Activated T-helper 1 cell treated with anti-CD3 and anti-CD28 coated beads, Interleukin-12 subunit alpha, Interleukin-12 subunit beta, Interleukin-2, Interleukin-4 antibody, amounts not matched to agents 30 ng/mL and 10 ng/mL and 1 ng/mL, durations not matched to agents 14 hours and 24 hours and 36 hours (primary cell): Measurements from ENCODE around the gene RBCK1. TPM values are rescaled to one million over a fixed set of nuclear protein-coding genes. Genes with fewer than 3 reads are reported as not detected.

Source experiments
- DNase-seq: peaks from one replicate; pipeline ENCODE4 v3.0.0; 2021; ENCODE audit warnings: low spot score
- H3K27ac Mint-ChIP-seq: one replicate; pipeline ENCODE4 v1.8.0; 2021; ENCODE audit warnings: mild to moderate bottlenecking, mixed read lengths
- H3K27me3 Mint-ChIP-seq: one replicate; pipeline ENCODE4 v1.8.0; 2022; ENCODE audit warnings: mild to moderate bottlenecking, moderate library complexity, mixed read lengths; ENCODE audit not compliant: insufficient read depth
- H3K36me3 Mint-ChIP-seq: one replicate; pipeline ENCODE4 v1.8.0; 2021; ENCODE audit warnings: low read depth, mixed read lengths
- H3K4me1 Mint-ChIP-seq: one replicate; pipeline ENCODE4 v1.8.0; 2021; ENCODE audit warnings: low read depth, mixed read lengths
- H3K4me3 Mint-ChIP-seq: one replicate; pipeline ENCODE4 v1.8.0; 2021; ENCODE audit warnings: mild to moderate bottlenecking, moderate library complexity, mixed read lengths
- H3K9me3 Mint-ChIP-seq: one replicate; pipeline ENCODE4 v1.8.0; 2021; ENCODE audit warnings: mixed read lengths
- intact Hi-C: fragments of 100-400 bp; cut with micrococcal nuclease; formaldehyde crosslinking; loops from one replicate; pipeline ENCODE4 v1.15.1; 2024
- total RNA-seq: library from RNA; stranded (reverse); gene quantifications from 2 replicates; pipeline ENCODE4 v1.2.3, GENCODE V29; 2022

The RBCK1 gene
- 130 and 132 TPM in 2 replicates for total RNA-seq

- Mint-ChIP-seq H3K27me3 (no peaks in the 10 kb centered on the region), H3K36me3 (peaks cover 39% of the 10 kb centered on the region), H3K4me3 (peak within 1 kb of the TSS; percentile 96), H3K9me3 (peaks cover 6% of the 10 kb centered on the region), H3K27ac (peak within 1 kb of the TSS; percentile 95), H3K4me1 (peaks cover 49% of the 10 kb centered on the region)
- intact Hi-C loops = loop anchor here (1.0 kb wide), 7 partner anchors 25 to 135 kb away; partner anchors contain the start of genes CSNK2A1, SOX12 and TBC1D20
- DNase-seq = peak; percentile 88
Measured at GRCh38 chr20:407953-408842, at the start of gene RBCK1. RBCK1 (plus strand) TSS chr20:408299; CDS start chr20:408758, 459 bp downstream.

GRCh38 chr20:358891-359555, 49.1 kb upstream of the RBCK1 start:
- Mint-ChIP-seq H3K4me3 (no peak overlapping the region), H3K9me3 (no peaks in the 10 kb centered on the region), H3K27ac (no peak overlapping the region), H3K36me3 (no peaks in the 10 kb centered on the region), H3K27me3 (no peaks in the 10 kb centered on the region), H3K4me1 (peaks cover 14% of the 10 kb centered on the region)
- intact Hi-C loops = no loop called here
- DNase-seq = no peak

DNA sequence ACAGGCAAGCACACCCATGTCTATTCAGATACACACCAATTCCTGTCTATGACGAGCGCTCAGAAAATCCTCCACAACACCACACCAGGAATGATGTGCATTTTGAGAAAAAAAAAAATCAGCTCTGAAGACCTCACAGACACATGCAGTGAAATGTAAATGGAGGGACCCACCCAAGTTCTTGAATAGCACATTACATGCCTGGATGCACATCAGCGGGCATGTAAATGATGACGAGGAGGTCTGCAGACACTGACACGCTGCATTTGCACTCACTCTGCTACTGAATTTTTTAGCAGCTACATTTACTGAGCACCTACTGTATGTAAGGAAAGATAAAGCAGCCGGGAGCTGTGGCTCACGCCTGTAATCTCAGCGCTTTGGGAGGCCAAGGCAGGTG, 46.5 kb upstream of the RBCK1 start:
- Mint-ChIP-seq H3K27ac (no peak overlapping the region), H3K9me3 (no peaks in the 10 kb centered on the region), H3K27me3 (no peaks in the 10 kb centered on the region), H3K36me3 (peaks cover 4% of the 10 kb centered on the region), H3K4me1 (peaks cover 29% of the 10 kb centered on the region), H3K4me3 (no peak overlapping the region)
- intact Hi-C loops = no loop called here
- DNase-seq = no peak

DNA sequence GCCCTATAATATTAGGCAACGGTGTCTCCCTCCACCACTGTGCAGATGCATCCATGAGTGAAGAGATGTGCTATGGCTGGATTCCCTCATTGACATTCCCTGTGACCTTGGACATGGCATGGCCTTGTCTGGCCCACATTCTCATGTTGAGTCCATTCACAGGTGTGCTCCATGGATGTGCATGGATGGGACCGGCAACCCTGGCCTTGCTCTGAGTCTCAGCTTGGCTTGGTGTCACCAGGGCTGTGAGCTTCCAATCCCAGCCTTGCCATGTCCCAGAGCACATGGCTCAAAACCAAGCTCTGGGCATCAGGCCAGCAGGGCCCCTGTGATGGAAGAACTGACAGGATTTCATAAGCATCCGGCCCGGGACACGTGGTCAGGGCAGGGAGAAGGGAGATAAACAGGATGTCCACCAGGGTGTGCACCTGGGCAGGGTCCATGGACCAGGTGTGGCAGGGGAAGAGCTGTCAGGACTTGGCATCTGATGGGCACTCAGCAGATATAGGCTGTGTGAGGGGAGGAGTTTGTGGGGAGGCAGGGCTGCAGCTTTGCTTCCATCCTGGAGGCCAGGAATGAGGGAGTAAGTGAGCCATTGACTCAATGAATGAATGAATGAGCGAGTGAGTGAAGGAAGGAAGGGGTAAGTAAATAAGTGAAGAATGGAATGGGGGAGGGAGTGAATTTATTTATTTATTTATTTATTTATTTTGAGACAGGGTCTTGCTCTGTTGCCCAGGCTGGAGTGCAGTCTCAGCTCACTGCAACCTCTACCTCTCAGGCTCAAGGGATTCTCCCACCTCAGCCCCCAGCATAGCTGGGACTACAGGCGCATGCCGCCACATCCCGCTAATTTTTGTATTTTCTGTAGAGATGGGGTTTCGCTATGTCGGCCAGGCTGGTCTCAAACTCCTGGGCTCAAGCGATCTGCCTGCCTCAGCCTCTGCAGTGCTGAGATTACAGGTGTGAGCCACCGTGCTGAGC, 45.5 kb upstream of the RBCK1 start:
- peak overlapping the region; percentile 62 for H3K27ac Mint-ChIP-seq
- no peak overlapping the region for H3K4me3 Mint-ChIP-seq
- peaks cover 36% of the 10 kb centered on the region for H3K4me1 Mint-ChIP-seq
- no peaks in the 10 kb centered on the region for H3K9me3 Mint-ChIP-seq
- intact Hi-C loops = no loop called here
- peaks cover 4% of the 10 kb centered on the region for H3K36me3 Mint-ChIP-seq
- DNase-seq = no peak
- no peaks in the 10 kb centered on the region for H3K27me3 Mint-ChIP-seq

- H3K36me3 Mint-ChIP-seq = peaks cover 4% of the 10 kb centered on the region
- no peak overlapping the region for H3K4me3 Mint-ChIP-seq
- peaks cover 39% of the 10 kb centered on the region for H3K4me1 Mint-ChIP-seq
- no peaks in the 10 kb centered on the region for H3K27me3 Mint-ChIP-seq
- H3K9me3 Mint-ChIP-seq = no peaks in the 10 kb centered on the region
- intact Hi-C loops = no loop called here
- DNase-seq = no peak
- H3K27ac Mint-ChIP-seq = no peak overlapping the region
Measured at GRCh38 chr20:363319-364078, 44.6 kb upstream of the RBCK1 start.

DNA sequence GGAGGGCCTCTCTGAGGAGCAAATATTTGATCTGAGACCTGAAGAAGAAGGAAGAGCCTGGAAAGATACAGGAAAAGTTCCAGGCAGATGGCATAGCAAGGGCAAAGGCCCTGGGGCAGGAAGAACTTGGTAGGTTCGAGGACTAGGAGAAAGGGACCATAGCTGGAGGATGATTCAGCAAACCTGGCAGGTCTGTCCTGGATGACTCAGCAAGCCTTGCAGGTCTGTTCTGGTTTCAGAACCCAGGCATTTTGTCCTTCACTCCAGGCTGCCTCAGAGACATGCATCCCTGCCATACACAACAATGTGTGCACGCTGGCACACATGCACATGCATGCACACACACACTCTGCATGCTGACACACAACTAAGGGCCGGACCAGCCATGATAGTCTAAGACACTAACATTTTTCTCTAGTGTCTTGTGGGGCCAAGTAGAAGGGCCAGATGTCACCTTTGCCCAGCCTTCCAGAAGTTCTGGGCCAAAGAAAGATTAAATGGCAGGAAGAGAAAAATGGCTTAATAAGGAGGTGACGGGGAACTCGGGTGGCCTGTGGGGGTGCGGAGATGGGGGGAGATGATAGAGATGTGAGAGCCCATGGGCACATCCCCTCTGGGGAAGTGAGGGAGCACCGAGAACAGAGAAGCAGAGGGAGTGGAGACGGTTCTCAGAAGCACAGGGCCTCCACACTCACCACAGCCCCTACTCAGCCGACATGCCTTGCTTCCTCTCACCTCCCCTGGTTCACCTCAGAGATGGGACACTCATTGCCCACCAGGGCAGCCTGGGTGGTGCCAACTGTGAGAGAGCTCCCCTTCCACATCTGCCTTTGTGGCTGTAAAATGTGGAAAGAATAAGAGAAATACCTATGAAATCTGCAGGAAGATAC, 42.9 kb upstream of the RBCK1 start:
- Mint-ChIP-seq H3K4me1 (peaks cover 39% of the 10 kb centered on the region), H3K27me3 (no peaks in the 10 kb centered on the region), H3K36me3 (peaks cover 4% of the 10 kb centered on the region), H3K4me3 (peak overlapping the region; percentile 41), H3K27ac (peak overlapping the region; percentile 82), H3K9me3 (no peaks in the 10 kb centered on the region)
- intact Hi-C loops = no loop called here
- DNase-seq = no peak

- Mint-ChIP-seq H3K36me3 (peaks cover 4% of the 10 kb centered on the region), H3K4me1 (peaks cover 39% of the 10 kb centered on the region), H3K27ac (peak overlapping the region; percentile 54), H3K9me3 (no peaks in the 10 kb centered on the region), H3K4me3 (peak overlapping the region; percentile 58), H3K27me3 (no peaks in the 10 kb centered on the region)
- intact Hi-C loops = no loop called here
- no peak for DNase-seq
Measured at GRCh38 chr20:366041-366718, 41.9 kb upstream of the RBCK1 start.

GRCh38 chr20:366719-367485, 41.2 kb upstream of the RBCK1 start:
- intact Hi-C loops = no loop called here
- H3K4me3 Mint-ChIP-seq = no peak overlapping the region
- H3K36me3 Mint-ChIP-seq = peaks cover 4% of the 10 kb centered on the region
- H3K27ac Mint-ChIP-seq = peak overlapping the region; percentile 54
- no peaks in the 10 kb centered on the region for H3K9me3 Mint-ChIP-seq
- H3K4me1 Mint-ChIP-seq = peaks cover 46% of the 10 kb centered on the region
- no peak for DNase-seq
- no peaks in the 10 kb centered on the region for H3K27me3 Mint-ChIP-seq

GRCh38 chr20:367486-367887, 40.6 kb upstream of the RBCK1 start:
- Mint-ChIP-seq H3K4me1 (peaks cover 49% of the 10 kb centered on the region), H3K27ac (no peak overlapping the region), H3K4me3 (no peak overlapping the region), H3K9me3 (no peaks in the 10 kb centered on the region), H3K27me3 (no peaks in the 10 kb centered on the region), H3K36me3 (peaks cover 4% of the 10 kb centered on the region)
- intact Hi-C loops = no loop called here
- no peak for DNase-seq

GRCh38 chr20:368915-369314, 39.2 kb upstream of the RBCK1 start:
- Mint-ChIP-seq H3K9me3 (no peaks in the 10 kb centered on the region), H3K4me3 (no peak overlapping the region), H3K27me3 (no peaks in the 10 kb centered on the region), H3K36me3 (peaks cover 4% of the 10 kb centered on the region), H3K27ac (no peak overlapping the region), H3K4me1 (peaks cover 56% of the 10 kb centered on the region)
- intact Hi-C loops = no loop called here
- DNase-seq = no peak
